Mesothelial cell of epicardium (in vitro differentiated cells): ENCODE data around the gene C11orf42. TPM values are rescaled to one million over a fixed set of nuclear protein-coding genes. Genes with fewer than 3 reads are reported as not detected.
A peak's percentile ranks its signal among the peaks of the same experiment; 100 is the strongest.

Experiments used
- DNase-seq, 2 experiments: peaks; one replicate each; pipeline ENCODE4 v3.0.0; 2021; ENCODE audit warnings: low spot score in 2 of 2; ENCODE audit not compliant: unreplicated experiment in 2 of 2
- H3K27ac Mint-ChIP-seq: 2 replicates; pipeline ENCODE4 v1.8.0; 2021; ENCODE audit warnings: mixed read lengths
- H3K27me3 Mint-ChIP-seq: 2 replicates; pipeline ENCODE4 v1.8.0; 2021; ENCODE audit warnings: low read depth, mixed read lengths
- H3K36me3 Mint-ChIP-seq: 2 replicates; pipeline ENCODE4 v1.8.0; 2021; ENCODE audit warnings: mixed read lengths
- H3K4me1 Mint-ChIP-seq: 2 replicates; pipeline ENCODE4 v1.8.0; 2021; ENCODE audit warnings: mixed read lengths
- H3K4me3 Mint-ChIP-seq: 2 replicates; pipeline ENCODE4 v1.8.0; 2021; ENCODE audit warnings: mild to moderate bottlenecking, moderate library complexity, mixed read lengths
- H3K9me3 Mint-ChIP-seq: 2 replicates; pipeline ENCODE4 v1.8.0; 2021; ENCODE audit warnings: mixed read lengths
- CTCF ChIP-seq: fragments of 200-600 bp; sonication (generic); IDR thresholded peaks from one replicate; pipeline ENCODE4 v1.5.0; 2021; ENCODE audit warnings: antibody characterized with exemption; ENCODE audit not compliant: unreplicated experiment
- total RNA-seq: library from RNA; stranded (reverse); gene quantifications from 3 replicates; pipeline ENCODE4 v1.2.1, GENCODE V29; 2021

The C11orf42 gene
- total RNA-seq, 1 donor from 2014 or later: not detected

- Mint-ChIP-seq H3K27me3 (no peaks in the 10 kb centered on the region), H3K4me1 (no peaks in the 10 kb centered on the region), H3K9me3 (no peaks in the 10 kb centered on the region), H3K27ac (no peak overlapping the region), H3K4me3 (no peak overlapping the region), H3K36me3 (peaks cover 14% of the 10 kb centered on the region)
- DNase-seq: no peak
- no peak for TF ChIP-seq CTCF
These were observed 19.1 kb downstream of the C11orf42 start for GRCh38 chr11:6224421-6224820.

GRCh38 chr11:6225024-6225423 is 19.7 kb downstream of the C11orf42 start:
- no peak for DNase-seq
- no peak overlapping the region for H3K27ac Mint-ChIP-seq
- TF ChIP-seq CTCF: no peak
- no peak overlapping the region for H3K4me3 Mint-ChIP-seq
- H3K9me3 Mint-ChIP-seq: no peaks in the 10 kb centered on the region
- H3K4me1 Mint-ChIP-seq: no peaks in the 10 kb centered on the region
- H3K36me3 Mint-ChIP-seq: peaks cover 14% of the 10 kb centered on the region
- no peaks in the 10 kb centered on the region for H3K27me3 Mint-ChIP-seq

GRCh38 chr11:6225896-6226295 is 20.5 kb downstream of the C11orf42 start:
- no peaks in the 10 kb centered on the region for H3K4me1 Mint-ChIP-seq
- no peaks in the 10 kb centered on the region for H3K9me3 Mint-ChIP-seq
- H3K4me3 Mint-ChIP-seq: no peak overlapping the region
- DNase-seq: no peak
- no peak for TF ChIP-seq CTCF
- H3K36me3 Mint-ChIP-seq: peaks cover 9% of the 10 kb centered on the region
- H3K27me3 Mint-ChIP-seq: no peaks in the 10 kb centered on the region
- no peak overlapping the region for H3K27ac Mint-ChIP-seq

GRCh38 chr11:6228520-6228919 is 23.2 kb downstream of the C11orf42 start:
- TF ChIP-seq CTCF: no peak
- Mint-ChIP-seq H3K9me3 (no peaks in the 10 kb centered on the region), H3K27ac (no peak overlapping the region), H3K27me3 (no peaks in the 10 kb centered on the region), H3K4me1 (peaks cover 5% of the 10 kb centered on the region), H3K4me3 (no peak overlapping the region), H3K36me3 (no peaks in the 10 kb centered on the region)
- DNase-seq: no peak

- peaks cover 13% of the 10 kb centered on the region for H3K4me1 Mint-ChIP-seq
- no peak for DNase-seq
- no peaks in the 10 kb centered on the region for H3K9me3 Mint-ChIP-seq
- H3K27me3 Mint-ChIP-seq: no peaks in the 10 kb centered on the region
- no peak overlapping the region for H3K4me3 Mint-ChIP-seq
- no peaks in the 10 kb centered on the region for H3K36me3 Mint-ChIP-seq
- no peak for TF ChIP-seq CTCF
- H3K27ac Mint-ChIP-seq: no peak overlapping the region
These were observed 24.6 kb downstream of the C11orf42 start for GRCh38 chr11:6229911-6230310.

- H3K27me3 Mint-ChIP-seq: no peaks in the 10 kb centered on the region
- no peaks in the 10 kb centered on the region for H3K9me3 Mint-ChIP-seq
- no peak for DNase-seq
- no peaks in the 10 kb centered on the region for H3K36me3 Mint-ChIP-seq
- peak overlapping the region; percentile 47 for H3K4me3 Mint-ChIP-seq
- no peak overlapping the region for H3K27ac Mint-ChIP-seq
- no peak for TF ChIP-seq CTCF
- peaks cover 17% of the 10 kb centered on the region for H3K4me1 Mint-ChIP-seq
These were observed 27.5 kb downstream of the C11orf42 start for GRCh38 chr11:6232899-6233298.
